Upper lobe of left lung (tissue), 6 donors: ENCODE results near the gene SORCS3. TPM values are rescaled to one million over a fixed set of nuclear protein-coding genes. Genes with fewer than 3 reads are reported as not detected.
A peak's percentile ranks its signal among the peaks of the same experiment; 100 is the strongest.

Experiments
- ATAC-seq, 2 donors: fragments of 200-7000 bp; cut with Tn5 transposase; one replicate each; pipeline ENCODE4 v1.9.1; 2022; ENCODE audit warnings: mild to moderate bottlenecking in 2 of 2, moderate library complexity in 2 of 2; ENCODE audit not compliant: low FRiP score in 2 of 2
- DNase-seq, 2 donors: peaks; one replicate each; pipeline ENCODE4 v3.0.0-alpha.2; 2019 to 2020
- H3K27ac ChIP-seq, 4 donors: fragments of 200-600 bp; sonication (generic); one replicate each; pipeline ENCODE4 v1.5.1; 2016 to 2019
- H3K27me3 ChIP-seq, 4 donors: fragments of 200-600 bp; sonication (generic); one replicate each; pipeline ENCODE4 v1.5.1; 2017 to 2019
- H3K36me3 ChIP-seq, 4 donors: fragments of 200-600 bp; sonication (generic); one replicate each; pipeline ENCODE4 v1.5.1; 2016 to 2019
- H3K4me1 ChIP-seq, 4 donors: fragments of 200-600 bp; sonication (generic); one replicate each; pipeline ENCODE4 v1.5.1; 2018 to 2019
- H3K4me3 ChIP-seq, 4 donors: fragments of 200-600 bp; sonication (generic); one replicate each; pipeline ENCODE4 v1.5.1; 2017 to 2019; ENCODE audit warnings: mild to moderate bottlenecking in 2 of 4, moderate library complexity in 1 of 4
- H3K9me3 ChIP-seq, 4 donors: fragments of 200-600 bp; sonication (generic); one replicate each; pipeline ENCODE4 v1.5.1; 2018 to 2019
- EP300 ChIP-seq, 4 donors: sonication (generic); formaldehyde crosslinking; IDR thresholded peaks; one replicate each; pipeline ENCODE4 v1.5.1; 2017; ENCODE audit warnings: antibody characterized with exemption in 4 of 4, control low read depth in 2 of 4
- POLR2A ChIP-seq, 4 donors: fragments of 450-650 bp; IDR thresholded peaks; one replicate each; pipeline ENCODE4 v1.5.1; 2016 to 2017; ENCODE audit warnings: antibody characterized with exemption in 4 of 4, mild to moderate bottlenecking in 2 of 4
- POLR2AphosphoS5 ChIP-seq, 2 donors: sonication (generic); formaldehyde crosslinking; IDR thresholded peaks; one replicate each; pipeline ENCODE4 v1.5.1; 2017; ENCODE audit warnings: antibody characterized with exemption in 2 of 2
- WGBS, 2 donors: methylation state at CpG; one replicate each; pipeline ENCODE4 v1.1.5; 2017 to 2018; 5-methylcytosine and 5-hydroxymethylcytosine counted together
- total RNA-seq, 6 donors: library from RNA; depleted of rRNA in 4 of 6; stranded (reverse); fragments of >200 nt in 4 of 6; gene quantifications; one replicate each; pipeline versions ENCODE4 v1.1.0 to v1.2.1, GENCODE V29; 2016 to 2021
- TF ChIP-seq, protein P1 (sequence below), 6 experiments: fragments of 450-650 bp in 4 of 6; fragments of 200-600 bp in 2 of 6; sonication (generic) in 2 of 6; IDR thresholded peaks; one replicate each; pipeline ENCODE4 v1.5.1; 2016 to 2019; ENCODE audit warnings: antibody characterized with exemption in 6 of 6
- donor health status: DM: no; HTN: no; CAD: no; lungs with moderate emphysema.
- donor health status: DM: no; HTN: yes; CAD: no; lungs with severe emphysema.

The SORCS3 gene
- total RNA-seq, 6 donors from 2014 or later: not detected

DNA sequence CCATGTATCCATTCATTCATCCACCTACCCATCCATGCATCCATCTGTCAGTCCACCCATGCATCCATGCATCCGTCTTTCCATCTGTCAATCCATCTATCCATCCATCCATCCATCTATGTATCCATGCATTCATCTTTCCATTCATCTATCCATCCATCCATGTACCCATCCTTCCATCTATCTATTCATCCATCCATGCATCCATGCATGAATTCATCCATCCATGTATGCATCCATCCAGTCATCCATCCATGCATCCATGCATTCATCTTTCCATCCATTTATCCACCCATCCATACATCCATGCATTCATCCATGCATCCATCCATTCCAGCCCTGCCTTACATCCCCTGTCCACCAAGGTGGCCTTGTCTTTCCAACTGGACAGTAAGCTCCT lies 45.7 kb downstream of the SORCS3 start:
- no peaks in the 10 kb centered on the region for H3K9me3 ChIP-seq
- no peak overlapping the region for H3K27ac ChIP-seq
- no peaks in the 10 kb centered on the region for H3K27me3 ChIP-seq
- H3K36me3 ChIP-seq: no peaks in the 10 kb centered on the region
- DNase-seq (no peak), ATAC-seq (no peak)
- no peak overlapping the region for H3K4me3 ChIP-seq
- WGBS, 2 donors: 62 to 71% methylated on average over 1 of the region's 1 CpG
- H3K4me1 ChIP-seq: no peaks in the 10 kb centered on the region
- TF ChIP-seq, protein P1, sequence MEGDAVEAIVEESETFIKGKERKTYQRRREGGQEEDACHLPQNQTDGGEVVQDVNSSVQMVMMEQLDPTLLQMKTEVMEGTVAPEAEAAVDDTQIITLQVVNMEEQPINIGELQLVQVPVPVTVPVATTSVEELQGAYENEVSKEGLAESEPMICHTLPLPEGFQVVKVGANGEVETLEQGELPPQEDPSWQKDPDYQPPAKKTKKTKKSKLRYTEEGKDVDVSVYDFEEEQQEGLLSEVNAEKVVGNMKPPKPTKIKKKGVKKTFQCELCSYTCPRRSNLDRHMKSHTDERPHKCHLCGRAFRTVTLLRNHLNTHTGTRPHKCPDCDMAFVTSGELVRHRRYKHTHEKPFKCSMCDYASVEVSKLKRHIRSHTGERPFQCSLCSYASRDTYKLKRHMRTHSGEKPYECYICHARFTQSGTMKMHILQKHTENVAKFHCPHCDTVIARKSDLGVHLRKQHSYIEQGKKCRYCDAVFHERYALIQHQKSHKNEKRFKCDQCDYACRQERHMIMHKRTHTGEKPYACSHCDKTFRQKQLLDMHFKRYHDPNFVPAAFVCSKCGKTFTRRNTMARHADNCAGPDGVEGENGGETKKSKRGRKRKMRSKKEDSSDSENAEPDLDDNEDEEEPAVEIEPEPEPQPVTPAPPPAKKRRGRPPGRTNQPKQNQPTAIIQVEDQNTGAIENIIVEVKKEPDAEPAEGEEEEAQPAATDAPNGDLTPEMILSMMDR (IDR thresholded peaks at IDR 0.05): no peak
- no peak for TF ChIP-seq POLR2A (IDR thresholded peaks at IDR 0.05)
- no peak for TF ChIP-seq POLR2AphosphoS5 (IDR thresholded peaks at IDR 0.05)
- no peak for TF ChIP-seq EP300 (IDR thresholded peaks at IDR 0.05)

DNA sequence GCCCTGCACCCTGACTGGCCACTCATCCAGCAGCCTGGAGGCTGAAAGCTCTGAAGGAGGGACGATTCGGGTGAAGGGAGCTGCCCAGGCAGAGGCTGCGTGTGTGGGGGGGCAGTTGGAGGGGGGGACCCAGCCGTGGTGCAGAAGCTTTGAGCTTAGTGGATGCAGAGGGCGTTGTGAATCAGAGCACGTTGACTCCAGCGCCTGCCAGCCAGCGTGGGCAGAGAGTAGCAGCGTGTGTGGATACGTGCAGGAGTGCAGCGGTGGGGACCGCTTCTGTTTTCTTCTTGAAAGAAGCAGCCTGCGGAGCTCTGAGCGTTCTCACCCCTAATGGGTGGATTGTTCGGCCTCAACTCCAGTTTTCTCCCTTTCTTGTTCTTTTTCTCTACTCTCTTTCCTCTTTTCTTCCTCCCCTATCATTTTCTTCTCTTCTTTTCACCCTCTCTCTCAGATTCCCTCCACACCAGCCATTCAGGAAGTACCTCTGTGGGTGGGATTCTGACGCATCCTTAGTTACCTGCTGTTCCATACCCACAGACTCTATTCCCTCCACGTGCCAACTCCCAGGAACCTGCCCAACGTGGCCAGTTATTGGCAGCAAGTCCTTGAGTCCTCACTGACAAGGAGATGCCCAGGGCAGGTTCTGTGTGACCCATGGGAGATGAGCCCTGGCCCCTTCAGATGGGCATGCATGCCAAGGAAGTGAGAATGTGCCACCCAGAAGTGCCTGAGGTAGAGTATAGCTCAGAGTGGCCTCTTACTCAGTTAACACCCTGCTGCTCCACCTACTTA lies 47.4 kb downstream of the SORCS3 start:
- Histone ChIP-seq H3K27me3 (no peaks in the 10 kb centered on the region), H3K27ac (no peak overlapping the region), H3K4me1 (no peaks in the 10 kb centered on the region), H3K9me3 (no peaks in the 10 kb centered on the region), H3K4me3 (no peak overlapping the region), H3K36me3 (no peaks in the 10 kb centered on the region)
- no peak for TF ChIP-seq POLR2AphosphoS5 (IDR thresholded peaks at IDR 0.05)
- DNase-seq (peak in 1 of 2 donors; percentile 43), ATAC-seq (no peak)
- 54 to 64% methylated on average over 18 of the region's 18 CpGs for WGBS, 2 donors

DNA sequence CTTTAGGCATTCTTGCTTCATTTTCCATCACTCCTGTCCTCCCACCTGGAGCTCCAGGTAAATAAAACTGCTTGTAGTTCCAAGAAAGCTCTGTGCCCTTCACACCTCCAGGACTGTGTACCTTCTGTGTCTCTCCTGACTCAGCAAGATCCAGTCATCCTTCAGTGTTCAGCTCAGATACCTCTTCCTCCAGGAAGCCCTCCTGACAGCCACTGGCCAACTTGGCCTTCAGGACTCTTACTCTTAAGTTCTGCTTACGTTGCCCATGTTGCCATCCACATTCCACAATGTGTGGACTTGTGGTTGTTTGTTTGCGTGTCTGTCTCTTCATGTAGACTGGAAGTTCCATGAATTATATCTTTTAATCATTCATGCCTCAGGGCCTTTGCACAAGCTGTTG lies 48.0 kb downstream of the SORCS3 start:
- no peak for ATAC-seq
- WGBS, 2 donors: 74 to 79% methylated on average over 2 of the region's 2 CpGs
- TF ChIP-seq POLR2AphosphoS5 (IDR thresholded peaks at IDR 0.05) (no peak), EP300 (IDR thresholded peaks at IDR 0.05) (no peak), POLR2A (IDR thresholded peaks at IDR 0.05) (no peak)
- TF ChIP-seq, protein P1 (IDR thresholded peaks at IDR 0.05): no peak

DNA sequence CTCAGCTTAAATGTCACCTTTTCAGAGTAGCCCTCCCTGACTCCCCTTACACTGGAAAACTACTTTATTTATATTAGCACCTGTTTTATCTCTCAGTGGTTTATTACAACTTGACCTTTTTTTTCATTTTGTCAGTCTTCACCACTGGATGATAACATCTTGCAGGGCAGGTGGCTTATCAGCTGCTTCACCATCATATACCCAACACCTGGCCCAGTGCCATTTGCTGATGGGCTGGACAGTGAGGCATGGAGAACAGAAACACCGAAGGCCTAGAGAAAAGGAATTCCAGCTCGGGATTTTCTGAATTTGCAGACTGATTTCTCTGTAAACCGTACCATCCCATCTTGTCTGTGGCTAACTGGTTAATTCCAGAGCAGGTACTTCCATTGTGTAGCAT lies 48.5 kb downstream of the SORCS3 start:
- H3K4me1 ChIP-seq: no peaks in the 10 kb centered on the region
- ATAC-seq: no peak
- no peak overlapping the region for H3K4me3 ChIP-seq
- no peak for DNase-seq
- H3K27ac ChIP-seq: no peak overlapping the region
- TF ChIP-seq POLR2AphosphoS5 (IDR thresholded peaks at IDR 0.05) (no peak), EP300 (IDR thresholded peaks at IDR 0.05) (no peak), POLR2A (IDR thresholded peaks at IDR 0.05) (no peak)
- no peaks in the 10 kb centered on the region for H3K9me3 ChIP-seq
- H3K36me3 ChIP-seq: no peaks in the 10 kb centered on the region
- no peaks in the 10 kb centered on the region for H3K27me3 ChIP-seq
- WGBS, 2 donors: 74 to 79% methylated on average over 3 of the region's 3 CpGs

More for the DNA sequence above, 48.0 kb downstream of the SORCS3 start:
- H3K36me3 ChIP-seq: no peaks in the 10 kb centered on the region
- H3K4me1 ChIP-seq: no peaks in the 10 kb centered on the region
- H3K27me3 ChIP-seq: no peaks in the 10 kb centered on the region
- DNase-seq: no peak
- H3K4me3 ChIP-seq: no peak overlapping the region
- H3K9me3 ChIP-seq: no peaks in the 10 kb centered on the region
- H3K27ac ChIP-seq: no peak overlapping the region

DNA sequence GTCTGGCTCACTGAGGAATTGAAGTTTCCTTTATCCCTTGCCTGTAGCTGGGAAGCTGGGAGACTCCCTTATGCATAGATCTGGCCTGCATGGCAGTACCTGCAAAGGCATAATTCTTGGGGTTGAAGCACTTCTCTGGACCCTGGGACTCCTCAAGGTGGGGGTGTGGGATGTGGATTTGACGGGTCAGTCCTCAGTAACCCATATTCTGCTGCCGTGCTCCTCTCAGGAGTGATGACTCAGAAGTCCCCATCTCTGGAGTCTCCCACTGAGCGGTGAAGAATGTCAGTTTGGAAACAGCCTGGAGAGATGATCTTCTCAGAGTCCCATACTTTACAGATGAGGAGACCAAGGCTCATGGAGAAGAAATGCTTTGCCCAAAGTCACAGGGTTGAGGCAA lies 49.0 kb downstream of the SORCS3 start:
- no peaks in the 10 kb centered on the region for H3K4me1 ChIP-seq
- H3K4me3 ChIP-seq: no peak overlapping the region
- no peaks in the 10 kb centered on the region for H3K27me3 ChIP-seq
- no peaks in the 10 kb centered on the region for H3K36me3 ChIP-seq
- DNase-seq (no peak), ATAC-seq (no peak)
- TF ChIP-seq, protein P1 (IDR thresholded peaks at IDR 0.05): no peak
- TF ChIP-seq EP300 (IDR thresholded peaks at IDR 0.05) (no peak), POLR2A (IDR thresholded peaks at IDR 0.05) (no peak), POLR2AphosphoS5 (IDR thresholded peaks at IDR 0.05) (no peak)
- no peak overlapping the region for H3K27ac ChIP-seq
- WGBS, 2 donors: 88 to 90% methylated on average over 3 of the region's 3 CpGs
- H3K9me3 ChIP-seq: no peaks in the 10 kb centered on the region

DNA sequence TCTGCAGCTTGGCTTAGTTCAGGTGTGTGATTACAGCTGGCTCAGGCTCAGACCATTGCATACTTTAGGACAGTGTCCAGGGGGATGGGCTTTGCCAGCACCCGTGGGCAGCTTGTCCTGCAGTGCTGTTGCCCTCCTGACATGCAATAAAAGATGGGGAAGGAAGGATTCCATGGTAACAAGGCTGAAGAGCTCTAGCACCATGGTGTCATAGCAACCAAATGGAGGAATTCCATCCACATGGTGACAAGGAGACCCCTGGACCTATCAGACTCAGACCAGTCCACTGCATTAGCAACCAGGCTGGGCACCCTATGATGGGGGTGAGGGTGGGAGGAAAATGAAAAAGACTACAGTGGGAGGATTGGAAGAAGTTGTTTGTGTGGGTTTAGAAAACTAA lies 49.9 kb downstream of the SORCS3 start:
- H3K36me3 ChIP-seq: no peaks in the 10 kb centered on the region
- no peak overlapping the region for H3K4me3 ChIP-seq
- DNase-seq (no peak), ATAC-seq (no peak)
- H3K27ac ChIP-seq: no peak overlapping the region
- no peaks in the 10 kb centered on the region for H3K4me1 ChIP-seq
- H3K9me3 ChIP-seq: no peaks in the 10 kb centered on the region
- no peaks in the 10 kb centered on the region for H3K27me3 ChIP-seq
- WGBS, 2 donors: 40 to 54% methylated on average over 1 of the region's 1 CpG
- TF ChIP-seq POLR2A (IDR thresholded peaks at IDR 0.05) (no peak), POLR2AphosphoS5 (IDR thresholded peaks at IDR 0.05) (no peak), EP300 (IDR thresholded peaks at IDR 0.05) (no peak)
- TF ChIP-seq, protein P1 (IDR thresholded peaks at IDR 0.05): no peak
